ENCODE results near the gene LARGE2. TPM values are rescaled to one million over a fixed set of nuclear protein-coding genes. Genes with fewer than 3 reads are reported as not detected.
A peak's percentile ranks its signal among the peaks of the same experiment; 100 is the strongest.

Gene LARGE2
- total RNA-seq, 4 donors from 2014 or later: 0.55 to 1.3 (median 0.60) TPM; not detected in 1

GRCh38 chr11:45927332-45927683 is 4.9 kb downstream of the LARGE2 start:
- Histone ChIP-seq H3K9me3 (no peaks in the 10 kb centered on the region), H3K4me1 (peaks cover 8 to 25% (median 21%) of the 10 kb centered on the region in 4 donors), H3K27me3 (peaks cover 22% of the 10 kb centered on the region), H3K4me3 (no peak overlapping the region), H3K36me3 (no peaks in the 10 kb centered on the region), H3K27ac (no peak overlapping the region)
- in situ Hi-C loops (cut with MboI; ENCODE audit: low pct_ligation_motif_present in 1 of 4, low pct_unique_long_range_greater_than_20kb in 1 of 4, low sequenced_read_pairs in 3 of 4) (no loop called here), intact Hi-C loops (cut with DNase I; ENCODE audit: low total_unique reads) (no loop called here)
- 70% methylated on average over 15 of the region's 15 CpGs; no CpG with 5 or more reads in 1 of the 2 donors for WGBS, 2 donors (ENCODE audit: low coverage in 1 of 2)
- TF ChIP-seq POLR2A (IDR thresholded peaks at IDR 0.05) (no peak), EP300 (IDR thresholded peaks at IDR 0.05; ENCODE audit: low read depth) (no peak), POLR2AphosphoS5 (IDR thresholded peaks at IDR 0.05) (no peak)
- TF ChIP-seq, protein P1, sequence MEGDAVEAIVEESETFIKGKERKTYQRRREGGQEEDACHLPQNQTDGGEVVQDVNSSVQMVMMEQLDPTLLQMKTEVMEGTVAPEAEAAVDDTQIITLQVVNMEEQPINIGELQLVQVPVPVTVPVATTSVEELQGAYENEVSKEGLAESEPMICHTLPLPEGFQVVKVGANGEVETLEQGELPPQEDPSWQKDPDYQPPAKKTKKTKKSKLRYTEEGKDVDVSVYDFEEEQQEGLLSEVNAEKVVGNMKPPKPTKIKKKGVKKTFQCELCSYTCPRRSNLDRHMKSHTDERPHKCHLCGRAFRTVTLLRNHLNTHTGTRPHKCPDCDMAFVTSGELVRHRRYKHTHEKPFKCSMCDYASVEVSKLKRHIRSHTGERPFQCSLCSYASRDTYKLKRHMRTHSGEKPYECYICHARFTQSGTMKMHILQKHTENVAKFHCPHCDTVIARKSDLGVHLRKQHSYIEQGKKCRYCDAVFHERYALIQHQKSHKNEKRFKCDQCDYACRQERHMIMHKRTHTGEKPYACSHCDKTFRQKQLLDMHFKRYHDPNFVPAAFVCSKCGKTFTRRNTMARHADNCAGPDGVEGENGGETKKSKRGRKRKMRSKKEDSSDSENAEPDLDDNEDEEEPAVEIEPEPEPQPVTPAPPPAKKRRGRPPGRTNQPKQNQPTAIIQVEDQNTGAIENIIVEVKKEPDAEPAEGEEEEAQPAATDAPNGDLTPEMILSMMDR (IDR thresholded peaks at IDR 0.05): no peak
- peak; percentile 7 for DNase-seq

DNA sequence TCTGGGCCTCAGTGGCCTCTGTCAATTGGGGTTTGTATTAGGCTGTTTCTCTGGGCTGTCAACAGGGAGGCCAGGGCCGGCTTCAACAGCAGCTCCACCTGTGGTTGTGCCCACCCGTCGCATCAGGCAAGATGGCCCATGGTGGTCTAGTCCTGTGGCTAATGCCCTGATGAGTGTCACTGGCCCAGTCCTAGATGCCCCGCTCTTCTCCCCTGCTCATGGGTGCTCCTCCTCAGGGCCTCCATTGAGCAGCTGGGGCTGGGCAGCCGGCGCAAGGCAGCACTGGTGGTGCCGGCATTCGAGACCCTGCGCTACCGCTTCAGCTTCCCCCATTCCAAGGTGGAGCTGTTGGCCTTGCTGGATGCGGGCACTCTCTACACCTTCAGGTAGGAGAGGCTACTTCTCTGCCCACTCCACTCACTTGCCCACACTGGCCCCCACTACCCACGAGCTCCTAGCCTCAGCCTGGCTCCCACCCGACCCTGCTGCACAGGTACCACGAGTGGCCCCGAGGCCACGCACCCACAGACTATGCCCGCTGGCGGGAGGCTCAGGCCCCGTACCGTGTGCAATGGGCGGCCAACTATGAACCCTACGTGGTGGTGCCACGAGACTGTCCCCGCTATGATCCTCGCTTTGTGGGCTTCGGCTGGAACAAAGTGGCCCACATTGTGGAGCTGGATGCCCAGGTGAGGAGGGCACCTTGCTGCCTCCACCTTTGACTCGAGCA is 5.4 kb downstream of the LARGE2 start:
- DNase-seq: no peak
- Histone ChIP-seq H3K4me3 (no peak overlapping the region), H3K27ac (no peak overlapping the region), H3K36me3 (no peaks in the 10 kb centered on the region), H3K27me3 (peaks cover 16% of the 10 kb centered on the region), H3K9me3 (no peaks in the 10 kb centered on the region), H3K4me1 (peaks cover 7 to 19% (median 16%) of the 10 kb centered on the region in 4 donors)
- intact Hi-C loops (cut with DNase I; ENCODE audit: low total_unique reads): no loop called here
- in situ Hi-C loops (cut with MboI; ENCODE audit: low pct_ligation_motif_present in 1 of 4, low pct_unique_long_range_greater_than_20kb in 1 of 4, low sequenced_read_pairs in 3 of 4): no loop called here
- TF ChIP-seq POLR2A (IDR thresholded peaks at IDR 0.05): no peak
- WGBS, 2 donors (ENCODE audit: low coverage in 1 of 2): 92% methylated on average over 27 of the region's 27 CpGs; no CpG with 5 or more reads in 1 of the 2 donors

DNA sequence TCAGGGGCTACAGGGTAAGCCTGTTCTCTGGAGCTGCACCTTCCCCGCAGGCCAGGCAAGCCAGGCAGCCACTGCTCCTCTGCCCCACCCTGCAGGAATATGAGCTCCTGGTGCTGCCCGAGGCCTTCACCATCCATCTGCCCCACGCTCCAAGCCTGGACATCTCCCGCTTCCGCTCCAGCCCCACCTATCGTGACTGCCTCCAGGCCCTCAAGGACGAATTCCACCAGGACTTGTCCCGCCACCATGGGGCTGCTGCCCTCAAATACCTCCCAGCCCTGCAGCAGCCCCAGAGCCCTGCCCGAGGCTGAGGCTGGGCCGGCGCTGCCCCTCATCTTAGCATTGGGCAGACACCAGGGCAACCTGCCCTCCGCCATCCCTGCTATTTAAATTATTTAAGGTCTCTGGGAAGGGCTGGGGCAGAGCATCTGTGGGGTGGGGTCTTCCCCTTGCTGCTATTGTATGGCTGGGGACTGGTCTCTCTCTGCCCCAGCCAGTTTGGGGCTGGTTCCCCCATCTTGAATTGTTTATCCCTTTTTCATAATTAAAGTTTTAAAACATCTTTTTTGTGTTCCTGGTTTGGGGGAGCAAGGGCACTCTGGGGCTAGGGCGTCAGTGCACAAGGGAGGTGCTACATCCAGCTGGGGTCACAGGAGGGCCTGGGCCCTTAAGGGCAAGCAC is 6.2 kb downstream of the LARGE2 start:
- in situ Hi-C loops (cut with MboI; ENCODE audit: low pct_ligation_motif_present in 1 of 4, low pct_unique_long_range_greater_than_20kb in 1 of 4, low sequenced_read_pairs in 3 of 4): no loop called here
- DNase-seq: peak; percentile 6
- Histone ChIP-seq H3K36me3 (peaks cover 0 to 2% (median under 1%) of the 10 kb centered on the region in 4 donors), H3K4me3 (no peak overlapping the region), H3K9me3 (no peaks in the 10 kb centered on the region), H3K4me1 (peaks cover 7 to 14% (median 11%) of the 10 kb centered on the region in 4 donors), H3K27me3 (peaks cover 9% of the 10 kb centered on the region), H3K27ac (no peak overlapping the region)
- 86% methylated on average over 13 of the region's 13 CpGs; no CpG with 5 or more reads in 1 of the 2 donors for WGBS, 2 donors (ENCODE audit: low coverage in 1 of 2)
- intact Hi-C loops (cut with DNase I; ENCODE audit: low total_unique reads): no loop called here
- TF ChIP-seq POLR2AphosphoS5 (IDR thresholded peaks at IDR 0.05) (no peak), POLR2A (IDR thresholded peaks at IDR 0.05) (no peak)

- H3K9me3 ChIP-seq: no peaks in the 10 kb centered on the region
- intact Hi-C loops (cut with DNase I; ENCODE audit: low total_unique reads) (no loop called here), in situ Hi-C loops (cut with MboI; ENCODE audit: low pct_ligation_motif_present in 1 of 4, low pct_unique_long_range_greater_than_20kb in 1 of 4, low sequenced_read_pairs in 3 of 4) (no loop called here)
- H3K27me3 ChIP-seq: peaks cover 2% of the 10 kb centered on the region
- no peak for DNase-seq
- peaks cover 7 to 14% (median 11%) of the 10 kb centered on the region in 4 donors for H3K4me1 ChIP-seq
- WGBS, 2 donors (ENCODE audit: low coverage in 1 of 2): 56 to 73% methylated on average over 3 to 10 of the region's 10 CpGs
- TF ChIP-seq POLR2AphosphoS5 (IDR thresholded peaks at IDR 0.05) (no peak), POLR2A (IDR thresholded peaks at IDR 0.05) (no peak), EP300 (IDR thresholded peaks at IDR 0.05; ENCODE audit: low read depth) (no peak)
- TF ChIP-seq, protein P1 (IDR thresholded peaks at IDR 0.05): no peak
- H3K36me3 ChIP-seq: peaks cover 0 to 11% (median 5%) of the 10 kb centered on the region in 4 donors
- no peak overlapping the region for H3K4me3 ChIP-seq
- H3K27ac ChIP-seq: peak overlapping the region in 1 of 4 donors; percentile 4
These were observed 7.1 kb downstream of the LARGE2 start for GRCh38 chr11:45929486-45930030.

All from transverse colon (tissue), 4 donors.